ENCODE data around the gene LARP4B.

Gene LARP4B

GRCh38 chr10:759898-760477 lies 171.5 kb downstream of the LARP4B start:
- peak in 1 of 5 donors; percentile 24 for DNase-seq
